SK-N-SH treated with all-trans-retinoic acid at 6 μM for 48 hours (cell line): Measurements from ENCODE around the gene LUZP1.

Experiments used
- ATAC-seq: fragments of 200-7000 bp; cut with Tn5 transposase; 3 replicates; pipeline ENCODE4 v1.9.1; 2020; ENCODE audit warnings: mild to moderate bottlenecking, moderate library complexity
- BACH2 ChIP-seq: fragments of 250-450 bp; sonication (Bioruptor Pico); IDR thresholded peaks from 2 replicates; pipeline ENCODE4 v1.9.0; 2021; ENCODE audit warnings: mild to moderate bottlenecking, borderline replicate concordance
- CREB5 ChIP-seq: fragments of 250-450 bp; sonication (Bioruptor Pico); IDR thresholded peaks from 2 replicates; pipeline ENCODE4 v1.5.1; 2020; ENCODE audit warnings: low read depth, mild to moderate bottlenecking, moderate library complexity
- CSDC2 ChIP-seq: fragments of 250-450 bp; sonication (Bioruptor Pico); IDR thresholded peaks from 2 replicates; pipeline ENCODE4 v1.5.0; 2020; ENCODE audit warnings: mild to moderate bottlenecking, moderate library complexity
- CSRNP3 ChIP-seq: fragments of 250-450 bp; sonication (Bioruptor Pico); IDR thresholded peaks from 2 replicates; pipeline ENCODE4 v1.5.1; 2021; ENCODE audit warnings: mild to moderate bottlenecking, moderate library complexity
- ESRRG ChIP-seq: fragments of 250-450 bp; sonication (Bioruptor Pico); IDR thresholded peaks from 2 replicates; pipeline ENCODE4 v1.6.1; 2021; ENCODE audit warnings: mild to moderate bottlenecking
- GLIS3 ChIP-seq: fragments of 250-450 bp; sonication (Bioruptor Pico); IDR thresholded peaks from 2 replicates; pipeline ENCODE4 v1.5.0; 2020; ENCODE audit warnings: mild to moderate bottlenecking, moderate library complexity
- ISL1 ChIP-seq: fragments of 250-450 bp; sonication (Bioruptor Pico); IDR thresholded peaks from 2 replicates; pipeline ENCODE4 v2.1.2; 2022; ENCODE audit warnings: mild to moderate bottlenecking, moderate library complexity
- OSR1 ChIP-seq: fragments of 250-450 bp; sonication (Bioruptor Pico); IDR thresholded peaks from 2 replicates; pipeline ENCODE4 v1.8.0; 2022; ENCODE audit warnings: moderate library complexity, mild to moderate bottlenecking, inconsistent platforms
- PATZ1 ChIP-seq: fragments of 250-450 bp; sonication (Bioruptor Pico); IDR thresholded peaks from 2 replicates; pipeline ENCODE4 v1.8.0; 2020; ENCODE audit warnings: mild to moderate bottlenecking, moderate library complexity, borderline replicate concordance
- POU6F1 ChIP-seq: fragments of 250-450 bp; sonication (Bioruptor Pico); IDR thresholded peaks from 2 replicates; pipeline ENCODE4 v1.8.0; 2021; ENCODE audit warnings: low read depth, mild to moderate bottlenecking, moderate library complexity, borderline replicate concordance
- PPARA ChIP-seq: fragments of 250-450 bp; sonication (Bioruptor Pico); IDR thresholded peaks from 2 replicates; pipeline ENCODE4 v1.5.0; 2020; ENCODE audit warnings: mild to moderate bottlenecking, borderline replicate concordance
- RARB ChIP-seq: fragments of 250-450 bp; sonication (Bioruptor Pico); IDR thresholded peaks from 2 replicates; pipeline ENCODE4 v1.8.0; 2021; ENCODE audit warnings: mild to moderate bottlenecking, moderate library complexity
- TCF4 ChIP-seq: fragments of 250-450 bp; sonication (Bioruptor Pico); IDR thresholded peaks from 2 replicates; pipeline ENCODE4 v1.8.0; 2021; ENCODE audit warnings: mild to moderate bottlenecking, moderate library complexity, borderline replicate concordance
- TOX ChIP-seq: fragments of 250-450 bp; sonication (Bioruptor Pico); IDR thresholded peaks from 2 replicates; pipeline ENCODE4 v1.8.0; 2021; ENCODE audit warnings: mild to moderate bottlenecking, moderate library complexity, borderline replicate concordance
- TSHZ2 ChIP-seq: fragments of 250-450 bp; sonication (Bioruptor Pico); IDR thresholded peaks from 2 replicates; pipeline ENCODE4 v1.5.0; 2020; ENCODE audit warnings: mild to moderate bottlenecking, moderate library complexity
- ZC3H10 ChIP-seq: fragments of 250-450 bp; sonication (Bioruptor Pico); IDR thresholded peaks from 2 replicates; pipeline ENCODE4 v1.5.1; 2021; ENCODE audit warnings: mild to moderate bottlenecking, moderate library complexity
- ZFP3 ChIP-seq: fragments of 250-450 bp; sonication (Bioruptor Pico); IDR thresholded peaks from 2 replicates; pipeline ENCODE4 v1.5.0; 2020; ENCODE audit warnings: mild to moderate bottlenecking, moderate library complexity
- ZFP30 ChIP-seq: fragments of 450-650 bp; formaldehyde crosslinking; IDR thresholded peaks from 2 replicates; pipeline ENCODE4 v1.5.0; 2022; ENCODE audit warnings: mild to moderate bottlenecking, moderate library complexity
- ZNF565 ChIP-seq: fragments of 450-650 bp; formaldehyde crosslinking; conservative IDR thresholded peaks from 2 replicates; pipeline ENCODE4 v1.5.0; 2020; ENCODE audit warnings: low read depth, mild to moderate bottlenecking, moderate library complexity
- ZNF70 ChIP-seq: fragments of 450-650 bp; formaldehyde crosslinking; IDR thresholded peaks from 2 replicates; pipeline ENCODE4 v1.5.0; 2020; ENCODE audit warnings: mild to moderate bottlenecking, moderate library complexity
- ZNF8 ChIP-seq: fragments of 450-650 bp; formaldehyde crosslinking; IDR thresholded peaks from 2 replicates; pipeline ENCODE4 v1.5.0; 2020; ENCODE audit warnings: mild to moderate bottlenecking, moderate library complexity

Gene LUZP1

GRCh38 chr1:23156940-23157339, 11.7 kb downstream of the LUZP1 start:
- TF ChIP-seq TSHZ2 (CRISPR knock-in tag) (no peak), OSR1 (CRISPR knock-in tag) (no peak), ISL1 (CRISPR knock-in tag) (no peak), BACH2 (CRISPR knock-in tag) (no peak)
- no peak for ATAC-seq

GRCh38 chr1:23152966-23153684, 15.5 kb downstream of the LUZP1 start:
- TF ChIP-seq ZC3H10 (CRISPR knock-in tag) (no peak), ZFP3 (CRISPR knock-in tag) (no peak), ESRRG (CRISPR knock-in tag) (no peak), CREB5 (no peak), ZNF565 (CRISPR knock-in tag) (no peak), PATZ1 (CRISPR knock-in tag) (no peak), PPARA (no peak), ZNF8 (CRISPR knock-in tag) (no peak), CSRNP3 (no peak), TCF4 (no peak), CSDC2 (CRISPR knock-in tag) (no peak), ISL1 (CRISPR knock-in tag) (no peak), GLIS3 (no peak), ZFP30 (no peak), BACH2 (CRISPR knock-in tag) (no peak), ZNF70 (CRISPR knock-in tag) (no peak), OSR1 (CRISPR knock-in tag) (no peak), TOX (CRISPR knock-in tag) (no peak)
- no peak for ATAC-seq

GRCh38 chr1:23150742-23151141, 17.9 kb downstream of the LUZP1 start:
- ATAC-seq: no peak
- TF ChIP-seq POU6F1: no peak

- no peak for ATAC-seq
- TF ChIP-seq POU6F1 (no peak), GLIS3 (no peak), ZFP30 (no peak), RARB (no peak), ZNF565 (CRISPR knock-in tag) (no peak), ZC3H10 (CRISPR knock-in tag) (no peak), TCF4 (no peak), ESRRG (CRISPR knock-in tag) (no peak), CSRNP3 (no peak)
Measured at GRCh38 chr1:23150125-23150524, 18.5 kb downstream of the LUZP1 start.
